Gastroesophageal sphincter (tissue), 4 donors: ENCODE data around the gene BPHL. TPM values are rescaled to one million over a fixed set of nuclear protein-coding genes. Genes with fewer than 3 reads are reported as not detected.
"Not testable (repeated sequence)": the region's sequence is repeated elsewhere in the genome, so short reads cannot be mapped to it uniquely, and the experiment has no call there.

Source experiments
- ATAC-seq: fragments of 150-250 bp; one replicate; pipeline ENCODE4 v1.9.1; 2016; ENCODE audit warnings: mild to moderate bottlenecking, moderate library complexity
- H3K27ac ChIP-seq, 4 donors: fragments of 200-600 bp; sonication (generic) in 3 of 4; 1 replicate in 3 of 4; 2 replicates in 1 of 4; pipeline ENCODE4 v1.5.1; 2016 to 2019
- H3K27me3 ChIP-seq: fragments of 200-600 bp; sonication (generic); one replicate; pipeline ENCODE4 v1.5.1; 2019
- H3K36me3 ChIP-seq, 2 donors: fragments of 200-600 bp; sonication (generic); one replicate each; pipeline ENCODE4 v1.5.1; 2019; ENCODE audit warnings: control low read depth in 1 of 2
- H3K4me1 ChIP-seq, 3 donors: fragments of 200-600 bp; sonication (generic); 1 replicate in 2 of 3; 2 replicates in 1 of 3; pipeline ENCODE4 v1.5.1; 2016 to 2019; ENCODE audit warnings: control low read depth in 2 of 3
- H3K4me3 ChIP-seq, 2 donors: fragments of 200-600 bp; sonication (generic); one replicate each; pipeline ENCODE4 v1.5.1; 2019; ENCODE audit warnings: mild to moderate bottlenecking in 1 of 2, moderate library complexity in 1 of 2
- H3K9me3 ChIP-seq, 3 donors: fragments of 200-600 bp; sonication (generic); one replicate each; pipeline ENCODE4 v1.5.1; 2017 to 2019; ENCODE audit warnings: control low read depth in 2 of 3
- EP300 ChIP-seq: sonication (generic); formaldehyde crosslinking; IDR thresholded peaks from one replicate; pipeline ENCODE4 v1.6.1; 2017; ENCODE audit warnings: antibody characterized with exemption, mild to moderate bottlenecking
- POLR2A ChIP-seq, 2 donors: fragments of 450-650 bp; IDR thresholded peaks; one replicate each; pipeline ENCODE4 v1.6.1; 2017; ENCODE audit warnings: antibody characterized with exemption in 2 of 2, mild to moderate bottlenecking in 2 of 2, moderate library complexity in 1 of 2
- POLR2AphosphoS5 ChIP-seq: sonication (generic); formaldehyde crosslinking; IDR thresholded peaks from one replicate; pipeline ENCODE4 v1.6.1; 2017; ENCODE audit warnings: antibody characterized with exemption
- WGBS, 2 donors: methylation state at CpG; one replicate each; pipeline ENCODE4 v1.1.5; 2018; ENCODE audit warnings: low coverage in 1 of 2; 5-methylcytosine and 5-hydroxymethylcytosine counted together
- total RNA-seq, 4 donors: library from RNA; depleted of rRNA; stranded (reverse); fragments of >200 nt; gene quantifications; one replicate each; pipeline ENCODE4 v1.1.0, GENCODE V29; 2016
- TF ChIP-seq, protein P1 (sequence below), 4 experiments: fragments of 200-600 bp in 2 of 4; fragments of 450-650 bp in 2 of 4; sonication (generic) in 1 of 4; IDR thresholded peaks; one replicate each; pipeline ENCODE4 v1.5.1; 2017 to 2019; ENCODE audit warnings: antibody characterized with exemption in 4 of 4, mild to moderate bottlenecking in 2 of 4, moderate library complexity in 2 of 4

The BPHL gene
- total RNA-seq, 4 donors from 2014 or later: 4.8 to 16.6 (median 6.5) TPM

DNA sequence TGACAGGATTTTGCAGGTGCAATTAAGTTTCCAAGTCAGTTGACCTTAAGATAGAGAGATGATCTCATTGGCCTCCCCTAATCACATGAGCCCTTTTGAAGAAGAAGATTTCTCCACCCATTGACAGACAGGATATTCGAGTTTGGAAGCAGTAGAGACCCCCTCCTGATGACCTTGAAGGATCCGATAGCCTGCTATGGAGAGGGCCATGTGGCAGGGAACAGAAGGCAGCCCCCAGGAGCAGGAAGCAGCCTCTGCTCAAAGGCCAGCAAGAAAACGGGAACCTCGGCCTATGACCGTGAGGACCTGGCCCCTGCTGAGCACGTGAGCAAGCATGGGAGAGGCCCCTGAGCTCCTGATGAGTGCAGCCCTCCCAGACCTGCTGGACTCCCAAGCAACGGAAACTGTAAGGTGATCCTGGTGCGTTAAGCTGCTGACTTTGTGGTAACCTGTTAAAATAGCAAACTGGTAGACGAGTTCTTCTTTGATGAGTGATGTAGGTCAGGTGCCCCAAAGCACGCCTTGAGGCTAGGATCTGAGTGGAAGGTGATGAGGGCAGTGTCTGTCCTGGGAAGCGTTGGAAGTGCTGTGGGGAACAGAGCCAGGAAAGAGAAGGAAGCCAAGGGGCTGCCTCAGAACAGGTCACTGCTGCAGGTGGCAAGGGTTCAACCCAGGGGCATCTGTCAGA, 57.3 kb downstream of the BPHL start:
- Histone ChIP-seq H3K4me3 (no peak overlapping the region), H3K9me3 (no peaks in the 10 kb centered on the region), H3K27me3 (no peaks in the 10 kb centered on the region), H3K36me3 (no peaks in the 10 kb centered on the region), H3K4me1 (no peaks in the 10 kb centered on the region), H3K27ac (no peak overlapping the region)
- no peak for TF ChIP-seq POLR2A (IDR thresholded peaks at IDR 0.05)
- no peak for TF ChIP-seq EP300
- TF ChIP-seq POLR2AphosphoS5: no peak
- TF ChIP-seq, protein P1, sequence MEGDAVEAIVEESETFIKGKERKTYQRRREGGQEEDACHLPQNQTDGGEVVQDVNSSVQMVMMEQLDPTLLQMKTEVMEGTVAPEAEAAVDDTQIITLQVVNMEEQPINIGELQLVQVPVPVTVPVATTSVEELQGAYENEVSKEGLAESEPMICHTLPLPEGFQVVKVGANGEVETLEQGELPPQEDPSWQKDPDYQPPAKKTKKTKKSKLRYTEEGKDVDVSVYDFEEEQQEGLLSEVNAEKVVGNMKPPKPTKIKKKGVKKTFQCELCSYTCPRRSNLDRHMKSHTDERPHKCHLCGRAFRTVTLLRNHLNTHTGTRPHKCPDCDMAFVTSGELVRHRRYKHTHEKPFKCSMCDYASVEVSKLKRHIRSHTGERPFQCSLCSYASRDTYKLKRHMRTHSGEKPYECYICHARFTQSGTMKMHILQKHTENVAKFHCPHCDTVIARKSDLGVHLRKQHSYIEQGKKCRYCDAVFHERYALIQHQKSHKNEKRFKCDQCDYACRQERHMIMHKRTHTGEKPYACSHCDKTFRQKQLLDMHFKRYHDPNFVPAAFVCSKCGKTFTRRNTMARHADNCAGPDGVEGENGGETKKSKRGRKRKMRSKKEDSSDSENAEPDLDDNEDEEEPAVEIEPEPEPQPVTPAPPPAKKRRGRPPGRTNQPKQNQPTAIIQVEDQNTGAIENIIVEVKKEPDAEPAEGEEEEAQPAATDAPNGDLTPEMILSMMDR (IDR thresholded peaks at IDR 0.05): no peak
- 67 to 71% methylated on average over 4 to 8 of the region's 11 CpGs for WGBS, 2 donors
- ATAC-seq: no peak

DNA sequence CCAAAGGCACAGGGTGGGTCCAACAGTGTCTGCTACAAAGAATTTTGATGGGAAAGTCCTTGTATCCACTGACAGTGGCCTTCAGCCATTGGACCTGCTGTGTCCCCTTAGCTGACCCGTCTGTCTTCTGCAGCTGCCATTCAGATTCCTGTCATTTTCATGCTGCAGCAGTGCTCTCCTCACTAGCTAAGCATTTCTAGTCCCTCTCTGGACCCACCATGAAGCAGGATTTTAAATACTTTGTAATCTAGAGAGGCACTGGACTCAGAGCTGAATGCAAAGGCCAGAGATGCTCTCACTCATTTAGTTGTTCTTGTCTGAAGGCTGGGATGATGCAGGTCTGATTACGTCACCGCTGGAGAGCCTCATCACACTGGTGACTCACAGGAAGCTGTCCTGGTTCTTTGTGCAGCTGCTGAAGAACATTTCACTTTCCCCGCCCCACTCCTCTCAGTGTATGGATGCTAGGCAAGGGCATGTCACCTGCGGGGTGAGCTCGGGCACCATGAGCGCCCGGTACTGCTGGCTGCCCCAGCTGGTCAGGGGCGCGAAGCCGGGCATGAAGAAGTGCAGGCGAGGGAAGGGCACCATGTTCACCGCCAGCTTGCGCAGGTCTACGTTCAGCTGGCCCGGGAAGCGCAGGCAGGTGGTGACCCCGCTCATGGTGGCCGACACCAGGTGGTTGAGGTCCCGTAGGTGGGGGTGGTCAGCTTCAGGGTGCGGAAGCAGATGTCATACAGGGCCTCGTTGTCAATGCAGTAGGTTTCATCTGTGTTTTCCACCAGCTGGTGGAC, 58.2 kb downstream of the BPHL start:
- H3K27ac ChIP-seq: no peak overlapping the region
- no peaks in the 10 kb centered on the region for H3K36me3 ChIP-seq
- no peak for TF ChIP-seq EP300
- TF ChIP-seq, protein P1 (IDR thresholded peaks at IDR 0.05): no peak
- H3K27me3 ChIP-seq: no peaks in the 10 kb centered on the region
- H3K4me3 ChIP-seq: no peak overlapping the region
- H3K9me3 ChIP-seq: no peaks in the 10 kb centered on the region
- peak; percentile 71 for ATAC-seq
- 17 to 88% methylated on average over 2 to 3 of the region's 22 CpGs for WGBS, 2 donors
- no peaks in the 10 kb centered on the region for H3K4me1 ChIP-seq

DNA sequence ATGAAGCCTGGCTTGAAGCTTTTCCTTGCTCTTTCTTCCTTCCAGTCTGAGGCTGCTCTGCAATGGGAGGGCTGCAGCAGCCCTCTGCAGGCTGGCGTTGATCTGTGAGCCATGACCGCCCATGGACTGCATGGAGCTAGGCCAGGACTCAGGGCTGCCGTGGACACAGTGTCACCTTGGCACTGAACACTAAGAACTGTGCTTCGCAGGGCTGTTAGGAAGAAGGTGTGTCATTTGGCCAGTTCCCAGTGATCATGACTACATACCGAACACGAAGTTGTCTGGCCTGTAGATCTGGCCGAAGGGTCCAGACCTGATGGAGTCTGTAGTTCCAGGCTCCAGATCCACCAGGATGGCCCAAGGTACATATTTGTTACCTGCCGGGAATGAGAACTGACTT, 60.2 kb downstream of the BPHL start:
- H3K27me3 ChIP-seq, H3K27ac ChIP-seq, H3K4me1 ChIP-seq, H3K4me3 ChIP-seq, ATAC-seq, H3K36me3 ChIP-seq, H3K9me3 ChIP-seq: not testable (repeated sequence)
- WGBS, 2 donors: 100% methylated on average over 1 of the region's 8 CpGs; no CpG with 5 or more reads in 1 of the 2 donors

DNA sequence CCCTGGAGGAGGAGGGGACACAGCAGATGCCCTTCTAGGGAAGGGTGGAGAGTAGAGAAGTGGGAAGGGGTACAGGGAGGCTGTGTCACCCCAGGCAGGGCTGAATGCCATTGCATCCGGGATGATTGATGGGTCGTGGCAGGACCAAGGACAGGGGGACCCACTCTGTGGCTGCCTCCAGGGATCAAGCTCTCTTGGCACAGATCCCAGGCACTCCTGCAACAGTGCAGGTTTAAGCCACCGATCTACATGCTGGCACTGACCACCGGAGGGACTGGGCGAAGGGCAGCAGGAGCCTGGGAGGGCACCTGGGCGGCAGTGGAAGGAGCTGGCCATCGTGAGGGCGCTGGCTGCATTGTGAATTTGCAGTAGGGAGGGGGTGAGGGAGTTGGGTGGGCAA, 61.4 kb downstream of the BPHL start:
- H3K27me3 ChIP-seq, ATAC-seq, H3K4me1 ChIP-seq, H3K36me3 ChIP-seq, H3K9me3 ChIP-seq: not testable (repeated sequence)
- H3K27ac ChIP-seq: peak overlapping the region in 1 of 4 donors; percentile 64
- 81% methylated on average over 3 of the region's 8 CpGs; no CpG with 5 or more reads in 1 of the 2 donors for WGBS, 2 donors
- peak overlapping the region; percentile 26 to 38 for H3K4me3 ChIP-seq

DNA sequence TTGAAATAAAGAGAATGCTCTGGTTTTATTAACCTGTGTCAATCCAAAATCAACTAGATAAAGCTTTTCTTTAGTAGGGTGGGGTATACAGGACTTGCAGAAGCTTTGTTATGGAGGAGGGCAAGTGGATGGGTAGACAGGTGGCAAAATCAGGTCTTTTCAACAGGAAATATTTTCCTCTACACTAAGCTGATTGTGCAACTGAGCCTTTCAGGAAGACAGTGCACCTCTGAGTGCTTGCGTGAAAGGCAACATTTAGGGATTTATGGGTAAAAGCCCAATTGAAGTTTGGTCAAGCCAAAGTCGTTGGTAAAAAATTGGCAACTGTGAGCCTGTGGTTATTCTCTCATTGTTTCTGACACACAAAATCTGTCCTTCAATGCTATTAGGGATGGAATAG, 62.6 kb downstream of the BPHL start:
- no peaks in the 10 kb centered on the region for H3K9me3 ChIP-seq
- no peak overlapping the region for H3K4me3 ChIP-seq
- no peaks in the 10 kb centered on the region for H3K36me3 ChIP-seq
- no peak for ATAC-seq
- no peaks in the 10 kb centered on the region for H3K4me1 ChIP-seq
- TF ChIP-seq EP300 (no peak), POLR2A (IDR thresholded peaks at IDR 0.05) (no peak), POLR2AphosphoS5 (no peak)
- TF ChIP-seq, protein P1 (IDR thresholded peaks at IDR 0.05): no peak
- 57 to 78% methylated on average over 1 to 2 of the region's 2 CpGs for WGBS, 2 donors
- H3K27me3 ChIP-seq: no peaks in the 10 kb centered on the region
- no peak overlapping the region for H3K27ac ChIP-seq

DNA sequence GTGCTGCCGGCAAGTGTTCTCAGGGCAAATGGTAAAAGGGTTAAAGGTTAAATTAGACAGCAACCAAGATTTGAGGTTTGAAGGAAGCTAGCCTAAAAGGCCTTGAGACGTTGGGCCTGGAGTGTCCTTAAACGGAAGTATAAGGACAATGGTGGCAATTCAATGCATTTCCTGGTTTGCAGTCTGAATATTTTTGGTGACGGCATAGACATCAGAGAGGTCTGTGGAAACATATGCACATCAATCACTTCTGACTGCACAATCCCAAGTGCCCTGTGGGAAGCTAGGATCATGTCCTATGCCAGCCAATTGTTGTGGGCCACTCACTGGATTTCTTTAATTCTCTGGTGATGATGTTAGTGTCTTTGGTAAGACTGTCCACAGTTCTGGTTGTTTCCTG, 64.6 kb downstream of the BPHL start:
- WGBS, 2 donors: 75 to 81% methylated on average over 3 to 4 of the region's 4 CpGs
- Histone ChIP-seq H3K4me1 (no peaks in the 10 kb centered on the region), H3K27ac (no peak overlapping the region), H3K36me3 (no peaks in the 10 kb centered on the region), H3K4me3 (no peak overlapping the region), H3K27me3 (no peaks in the 10 kb centered on the region), H3K9me3 (no peaks in the 10 kb centered on the region)
- ATAC-seq: no peak
- TF ChIP-seq, protein P1 (IDR thresholded peaks at IDR 0.05): no peak
- no peak for TF ChIP-seq POLR2A (IDR thresholded peaks at IDR 0.05)
- TF ChIP-seq POLR2AphosphoS5: no peak
- TF ChIP-seq EP300: no peak
